Measurements from ENCODE around the gene STYXL2.

Gene STYXL2

DNA sequence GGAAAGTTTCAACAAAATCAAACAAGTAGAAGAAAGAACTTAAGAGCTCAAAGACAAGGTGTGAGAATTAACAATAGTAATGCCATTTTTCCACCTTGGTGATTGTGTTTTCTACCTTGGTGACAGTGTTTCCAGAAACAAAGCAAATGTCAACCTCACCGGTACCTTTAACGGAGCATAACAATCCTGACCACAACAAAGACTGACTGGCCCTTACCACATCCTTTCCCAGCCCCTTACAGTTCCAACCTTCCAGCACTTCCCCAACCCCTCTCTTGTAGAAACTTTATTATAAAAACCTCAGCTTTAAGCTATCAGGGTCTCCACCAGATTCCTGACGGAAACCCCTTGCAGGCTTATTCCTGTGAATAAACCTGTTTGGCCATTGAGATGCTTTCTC is 16.7 kb downstream of the STYXL2 start:
- DNase-seq: peak; percentile 20 to 39

DNA sequence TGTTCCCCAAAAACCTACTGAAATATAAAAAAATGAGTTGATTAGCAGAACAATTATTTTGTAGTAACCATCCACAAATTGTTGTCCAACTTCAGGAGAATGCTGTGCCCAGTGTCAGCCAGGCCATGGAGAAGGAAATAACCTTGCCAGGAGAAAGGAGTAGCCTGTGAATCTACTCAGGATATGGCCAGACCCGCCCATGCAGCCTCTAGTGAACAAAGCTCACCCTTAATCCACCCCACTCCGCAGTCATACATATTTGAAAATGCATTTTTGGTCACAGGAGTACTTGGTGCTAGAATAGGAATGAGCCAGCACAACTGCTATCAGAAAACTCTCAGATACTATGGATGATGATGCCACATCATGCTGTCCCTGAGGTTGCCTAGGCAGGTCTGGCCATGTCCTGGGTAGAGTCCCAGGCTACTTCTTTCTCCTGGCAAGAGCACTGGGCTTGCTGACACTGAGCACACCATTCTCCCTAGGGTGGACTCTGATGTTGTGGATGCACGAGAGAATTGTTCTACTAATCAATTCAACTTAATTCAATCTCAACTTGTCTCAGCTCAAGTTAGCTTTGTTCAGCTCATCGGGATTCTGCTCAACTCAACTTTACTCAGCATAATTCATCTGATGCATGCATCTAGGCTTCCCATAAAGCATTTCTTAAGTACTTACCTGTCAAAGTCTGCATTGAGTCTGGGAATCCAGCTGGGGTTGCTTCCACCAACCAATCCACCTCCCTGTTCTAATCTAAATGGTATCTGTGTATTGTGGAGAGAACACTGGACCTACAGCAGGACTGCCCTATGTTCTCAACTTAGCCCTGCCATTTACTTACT is 18.2 kb downstream of the STYXL2 start:
- no peak for DNase-seq

DNA sequence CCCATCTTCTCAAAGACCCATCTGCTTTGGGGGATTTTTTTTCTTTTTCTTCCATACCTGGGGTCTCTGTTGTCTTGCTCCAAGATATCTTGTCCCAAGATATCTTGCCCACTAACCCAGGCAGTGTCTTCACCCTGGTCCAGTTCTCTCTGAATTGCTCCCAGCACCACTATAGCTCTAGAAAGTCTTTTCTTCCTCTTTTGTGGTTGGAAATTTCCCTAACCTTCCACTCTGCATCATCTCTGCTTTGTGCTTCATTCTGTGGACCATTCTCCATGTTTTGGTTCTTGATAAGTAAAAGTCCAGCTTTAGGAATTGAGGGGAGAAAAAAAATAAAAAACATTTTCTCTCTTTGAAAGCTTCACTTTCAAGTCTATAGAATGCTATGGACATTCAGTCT is 20.9 kb downstream of the STYXL2 start:
- DNase-seq: no peak

DNA sequence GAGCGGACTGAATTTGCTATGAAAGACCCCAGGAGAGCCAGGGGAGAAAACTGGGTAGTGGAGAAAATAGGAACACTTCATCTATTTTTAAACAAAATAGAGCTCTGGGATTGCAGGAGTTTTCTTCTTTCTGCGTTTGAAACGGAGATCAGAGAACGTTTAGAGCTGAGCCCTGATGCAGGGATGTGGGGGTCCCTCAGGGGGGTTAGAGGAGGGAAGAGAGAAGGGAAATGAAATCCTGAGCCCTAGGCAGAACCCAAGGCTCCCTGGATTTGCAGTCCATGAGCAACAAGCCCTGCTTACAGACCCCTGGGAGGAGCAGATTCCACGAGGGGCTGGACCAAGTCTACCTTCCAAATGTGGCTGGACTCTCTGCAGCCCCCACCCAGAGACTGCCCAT is 21.8 kb downstream of the STYXL2 start:
- no peak for DNase-seq

DNA sequence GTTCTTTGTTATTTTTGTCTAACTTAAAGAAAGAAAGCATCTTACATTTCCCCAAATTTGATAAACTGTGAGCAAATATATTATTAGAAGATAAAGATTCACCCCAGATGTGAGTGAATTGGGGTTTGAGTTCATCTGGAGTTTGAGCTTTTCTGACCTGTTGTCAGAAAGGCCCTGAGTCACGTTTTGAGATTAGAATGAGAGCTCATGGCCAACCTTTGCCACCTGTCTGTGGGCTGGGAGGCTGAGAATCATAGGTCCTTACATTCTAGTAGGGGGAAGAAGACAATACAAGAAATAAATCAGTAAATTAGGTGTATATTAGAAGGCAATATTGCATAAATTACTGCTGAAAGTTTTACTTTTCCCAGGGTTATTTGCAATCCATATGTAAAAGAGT is 22.3 kb downstream of the STYXL2 start:
- DNase-seq: no peak

DNA sequence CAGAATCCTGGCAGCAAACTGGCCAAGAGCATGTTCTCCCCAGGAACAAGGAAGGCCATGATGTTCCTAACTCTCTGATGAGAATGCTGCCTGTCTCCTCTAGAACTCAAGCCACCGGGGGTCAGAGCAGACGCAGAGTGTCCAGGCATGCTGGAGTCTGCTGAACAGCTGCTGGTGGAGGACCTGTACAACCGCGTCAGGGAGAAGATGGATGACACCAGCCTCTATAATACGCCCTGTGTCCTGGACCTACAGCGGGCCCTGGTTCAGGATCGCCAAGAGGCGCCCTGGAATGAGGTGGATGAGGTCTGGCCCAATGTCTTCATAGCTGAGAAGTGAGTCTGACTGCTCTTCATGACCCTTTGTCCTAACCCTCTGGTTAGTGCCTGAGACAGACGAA is 23.4 kb downstream of the STYXL2 start:
- DNase-seq: no peak

DNA sequence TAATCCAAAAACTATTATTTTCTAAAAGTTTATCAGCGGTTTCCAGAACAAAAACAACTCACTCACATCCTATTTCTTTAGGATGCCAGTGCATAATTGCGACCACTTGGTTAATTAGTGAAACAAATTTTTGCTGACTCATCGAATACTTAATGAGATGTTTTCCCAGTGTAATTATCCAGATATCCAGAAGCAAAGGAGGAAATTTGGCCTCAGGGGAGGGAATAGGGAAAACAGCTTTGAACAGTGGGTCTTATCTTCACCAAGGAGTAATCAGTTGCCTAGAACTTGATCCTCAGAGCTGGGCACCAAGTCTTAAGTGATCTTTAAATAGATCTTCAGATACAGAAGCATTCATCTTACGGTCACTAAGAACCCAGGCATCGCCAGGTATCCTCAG is 24.3 kb downstream of the STYXL2 start:
- DNase-seq: no peak

DNA sequence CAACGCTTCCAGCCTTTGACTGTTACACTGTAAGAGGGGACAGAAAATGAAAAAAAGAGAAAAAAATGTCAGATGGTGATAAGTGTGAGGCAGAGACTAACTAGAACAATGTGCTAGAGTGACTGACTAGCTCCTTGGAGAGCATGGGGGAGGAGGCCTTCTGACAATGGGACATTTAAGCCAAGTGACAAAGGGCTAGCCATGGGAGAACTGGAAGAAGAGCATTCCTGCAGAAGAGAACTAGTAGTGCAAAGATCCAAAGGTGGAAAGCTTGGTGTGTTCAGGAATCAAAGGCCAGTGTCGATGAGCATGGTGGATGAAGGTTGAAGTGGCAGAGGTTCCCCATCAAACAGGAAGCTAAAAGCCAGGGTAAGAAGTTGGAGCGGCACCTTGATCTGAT is 25.8 kb downstream of the STYXL2 start:
- no peak for DNase-seq

DNA sequence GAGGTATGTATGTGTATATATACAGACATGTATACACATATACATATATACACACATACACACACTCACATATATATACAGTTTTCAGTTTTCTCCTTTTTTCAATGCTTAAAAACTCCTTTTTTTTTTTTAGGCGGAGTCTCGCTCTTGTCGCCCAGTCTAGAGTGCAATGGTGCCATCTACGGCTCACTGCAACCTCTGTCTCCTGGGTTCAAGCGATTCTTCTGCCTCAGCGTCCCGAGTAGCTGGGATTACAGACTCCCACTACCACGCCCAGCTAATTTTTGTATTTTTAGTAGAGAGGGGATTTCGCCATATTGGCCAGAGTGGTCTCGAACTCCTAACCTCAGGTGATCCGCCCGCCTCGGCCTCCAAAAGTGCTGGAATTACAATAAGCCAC is 27.0 kb downstream of the STYXL2 start:
- peak in 1 of 2 donors; percentile 22 for DNase-seq

DNA sequence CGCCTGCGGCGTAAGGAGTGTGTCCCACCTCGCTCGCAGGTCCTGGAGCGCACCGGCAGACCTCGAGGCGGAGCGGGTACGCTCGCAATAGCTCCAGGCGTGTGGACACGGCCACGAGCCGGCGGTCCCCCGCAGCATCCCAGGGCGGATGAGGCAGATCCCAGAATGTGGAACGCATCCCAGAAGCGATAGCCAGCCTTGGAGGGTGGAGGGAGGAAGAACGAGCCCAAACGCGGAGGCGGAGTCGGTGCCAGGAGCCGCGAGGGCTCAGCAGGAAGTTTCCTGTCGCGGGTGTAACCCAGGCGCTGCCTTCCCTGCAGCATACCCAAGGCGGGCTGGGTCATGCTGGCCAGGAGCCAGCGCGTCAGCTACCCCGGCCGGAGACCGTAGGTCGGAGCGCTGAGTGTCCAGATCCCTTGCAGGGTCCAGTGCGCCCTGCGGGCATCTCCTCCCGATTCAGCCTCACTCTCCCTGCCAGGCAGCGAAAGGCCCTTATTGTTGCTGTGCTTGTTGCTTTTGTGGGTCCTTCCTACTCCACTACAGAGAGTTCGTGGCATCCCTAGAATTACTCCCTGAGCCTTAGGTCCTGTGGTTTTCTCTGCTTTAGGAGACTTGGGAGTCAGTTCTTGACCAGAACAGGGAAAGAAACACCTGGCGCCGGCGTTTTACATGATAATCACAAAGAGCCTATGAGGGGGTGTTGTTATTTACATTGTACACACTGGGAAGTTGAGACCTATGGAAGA is 27.7 kb downstream of the STYXL2 start:
- DNase-seq: peak; percentile 24 to 25

DNA sequence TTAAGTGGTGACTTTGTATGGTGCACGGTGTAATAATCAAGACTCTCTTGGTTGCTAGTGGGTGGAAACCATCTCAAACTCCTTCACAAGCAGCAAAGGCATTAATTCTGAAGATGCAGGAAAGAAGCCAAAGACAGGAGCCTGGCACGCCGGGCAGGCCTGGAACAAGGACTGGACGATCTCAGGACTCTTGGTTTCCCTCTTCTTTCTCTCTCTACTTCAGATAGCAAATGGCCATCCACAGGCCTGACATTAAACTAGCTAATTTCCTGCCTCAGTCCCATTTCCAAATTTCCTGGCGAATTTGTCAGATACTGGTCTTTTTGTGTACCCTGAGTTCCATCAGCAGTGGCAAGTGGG is 28.2 kb downstream of the STYXL2 start:
- no peak for DNase-seq

DNA sequence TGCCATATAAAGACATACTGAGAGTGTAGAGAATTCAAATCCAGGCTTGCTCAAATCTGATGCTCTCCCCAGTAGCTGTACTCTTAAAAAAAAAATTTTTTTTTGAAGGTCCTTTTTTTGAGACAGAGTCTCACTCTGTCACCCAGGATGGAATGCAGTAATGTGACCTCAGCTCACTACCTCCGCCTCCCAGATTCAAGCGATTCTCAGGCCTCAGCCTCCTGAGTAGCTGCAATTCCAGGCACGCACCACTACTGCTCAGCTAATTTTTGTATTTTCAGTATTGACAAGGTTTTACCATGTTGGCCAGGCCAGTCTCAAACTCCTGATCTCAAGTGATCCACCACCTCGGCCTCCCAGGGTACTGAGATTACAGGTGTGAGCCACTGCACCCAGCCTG is 28.7 kb downstream of the STYXL2 start:
- no peak for DNase-seq

DNA sequence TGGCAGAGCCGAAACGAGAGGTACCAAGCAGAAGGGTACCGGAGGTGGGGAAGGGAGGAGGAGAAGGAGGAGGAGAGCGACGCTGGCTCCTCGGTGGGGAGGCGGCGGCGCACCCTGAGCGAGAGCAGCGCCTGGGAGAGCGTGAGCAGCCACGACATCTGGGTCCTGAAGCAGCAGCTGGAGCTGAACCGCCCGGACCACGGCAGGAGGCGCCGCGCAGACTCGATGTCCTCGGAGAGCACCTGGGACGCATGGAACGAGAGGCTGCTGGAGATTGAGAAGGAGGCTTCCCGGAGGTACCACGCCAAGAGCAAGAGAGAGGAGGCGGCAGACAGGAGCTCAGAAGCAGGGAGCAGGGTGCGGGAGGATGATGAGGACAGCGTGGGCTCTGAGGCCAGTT is 32.4 kb downstream of the STYXL2 start:
- DNase-seq: no peak

DNA sequence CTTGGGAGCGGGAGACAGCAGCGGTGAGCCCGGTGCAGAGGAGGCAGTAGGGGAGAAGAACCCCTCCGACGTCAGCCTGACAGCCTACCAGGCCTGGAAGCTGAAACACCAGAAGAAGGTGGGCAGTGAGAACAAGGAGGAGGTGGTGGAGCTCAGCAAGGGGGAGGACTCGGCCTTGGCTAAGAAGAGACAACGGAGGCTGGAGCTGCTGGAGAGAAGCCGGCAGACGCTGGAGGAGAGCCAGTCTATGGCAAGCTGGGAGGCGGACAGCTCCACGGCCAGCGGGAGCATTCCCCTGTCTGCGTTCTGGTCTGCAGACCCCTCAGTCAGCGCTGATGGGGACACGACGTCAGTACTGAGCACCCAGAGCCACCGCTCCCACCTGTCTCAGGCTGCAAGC is 32.9 kb downstream of the STYXL2 start:
- DNase-seq: no peak

DNA sequence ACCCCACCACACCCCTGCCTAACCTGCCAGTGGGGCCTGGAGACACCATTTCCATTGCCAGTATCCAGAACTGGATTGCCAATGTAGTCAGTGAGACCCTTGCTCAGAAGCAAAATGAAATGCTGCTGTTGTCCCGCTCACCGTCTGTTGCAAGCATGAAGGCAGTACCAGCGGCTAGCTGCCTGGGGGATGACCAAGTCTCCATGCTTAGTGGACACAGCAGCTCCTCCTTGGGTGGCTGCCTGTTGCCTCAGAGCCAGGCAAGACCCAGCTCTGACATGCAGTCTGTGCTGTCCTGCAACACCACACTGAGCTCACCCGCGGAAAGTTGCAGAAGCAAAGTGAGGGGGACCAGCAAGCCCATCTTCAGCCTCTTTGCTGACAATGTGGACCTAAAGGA is 33.4 kb downstream of the STYXL2 start:
- DNase-seq: no peak

DNA sequence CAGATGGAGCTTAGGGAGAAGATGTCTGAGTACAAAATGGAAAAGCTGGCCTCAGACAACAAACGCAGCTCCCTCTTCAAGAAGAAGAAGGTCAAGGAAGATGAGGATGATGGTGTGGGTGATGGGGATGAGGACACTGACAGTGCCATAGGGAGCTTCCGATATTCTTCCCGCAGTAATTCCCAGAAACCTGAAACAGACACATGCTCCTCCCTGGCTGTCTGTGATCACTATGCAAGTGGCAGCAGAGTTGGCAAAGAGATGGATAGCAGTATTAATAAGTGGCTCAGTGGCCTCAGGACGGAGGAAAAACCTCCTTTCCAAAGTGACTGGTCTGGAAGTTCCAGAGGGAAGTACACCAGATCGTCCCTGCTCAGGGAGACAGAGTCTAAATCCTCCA is 33.8 kb downstream of the STYXL2 start:
- DNase-seq: no peak

DNA sequence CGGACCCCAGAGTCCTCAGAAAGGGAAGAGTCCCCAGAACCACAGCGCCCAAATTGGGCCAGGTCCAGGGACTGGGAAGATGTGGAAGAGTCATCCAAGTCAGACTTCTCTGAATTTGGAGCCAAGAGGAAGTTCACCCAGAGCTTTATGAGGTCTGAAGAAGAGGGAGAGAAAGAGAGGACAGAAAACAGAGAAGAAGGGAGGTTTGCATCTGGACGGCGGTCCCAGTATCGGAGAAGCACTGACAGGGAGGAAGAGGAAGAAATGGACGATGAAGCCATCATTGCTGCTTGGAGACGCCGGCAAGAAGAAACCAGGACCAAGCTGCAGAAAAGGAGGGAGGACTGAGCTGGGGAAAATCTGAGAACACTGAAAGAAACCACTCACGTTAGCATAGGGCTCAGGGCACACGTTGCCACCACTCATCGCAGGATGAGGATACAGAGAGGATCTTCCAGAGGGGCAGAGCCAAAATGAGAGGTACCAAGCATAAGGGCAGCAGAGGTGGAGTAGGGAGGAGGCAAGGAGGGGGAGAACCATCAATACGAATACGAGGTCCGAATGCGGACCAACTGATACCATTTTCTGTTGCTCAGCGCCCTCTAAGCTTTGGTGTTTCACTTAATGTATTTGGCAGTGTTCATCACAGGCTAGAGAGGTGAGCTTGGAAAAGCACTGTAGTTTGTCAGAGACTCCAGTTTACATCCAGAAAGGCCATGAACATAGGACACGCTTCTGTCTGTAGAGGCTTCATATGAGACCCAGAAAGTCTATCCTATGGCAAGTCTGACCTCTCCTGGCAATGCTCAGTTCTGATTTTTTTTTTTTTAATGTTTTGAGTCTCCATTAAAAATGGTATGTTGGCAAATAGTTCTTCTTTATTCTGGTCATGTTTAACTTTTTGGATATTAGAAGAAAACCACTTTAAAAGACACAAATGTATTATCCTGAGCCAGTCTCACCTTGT is 34.7 kb downstream of the STYXL2 start:
- peak in 1 of 2 donors; percentile 11 for DNase-seq

DNA sequence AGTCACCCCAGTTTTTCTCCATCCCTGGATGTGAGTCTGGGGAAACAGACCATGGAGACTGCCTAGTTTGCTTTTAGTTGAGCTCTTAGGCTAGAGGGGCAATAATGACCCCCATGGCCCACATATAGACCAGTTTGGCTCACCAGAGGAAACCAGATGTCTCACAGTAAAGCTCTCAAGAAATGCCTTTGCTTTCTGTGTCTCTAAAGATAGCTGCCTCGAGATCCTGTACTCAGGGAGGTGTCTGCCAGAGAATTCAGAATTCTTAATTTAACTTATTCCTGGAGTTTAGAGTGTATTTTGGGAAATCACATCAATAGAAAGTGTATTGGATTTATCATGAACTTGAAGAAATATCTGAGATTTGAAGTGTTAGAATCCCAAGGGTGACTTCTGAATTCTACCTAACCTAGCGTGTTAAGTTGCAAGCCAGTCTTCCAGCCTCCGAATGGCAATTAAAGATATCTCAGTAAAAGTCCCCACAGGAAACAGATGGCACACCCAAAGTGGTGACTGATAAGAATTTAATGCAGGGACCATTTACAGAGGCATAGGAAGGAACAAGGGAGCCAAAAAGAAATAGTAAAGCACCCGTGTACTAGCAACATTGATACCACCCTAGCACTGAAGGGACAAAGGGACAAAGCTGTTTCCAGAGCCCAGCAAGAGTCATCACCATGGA is 37.1 kb downstream of the STYXL2 start:
- no peak for DNase-seq

DNA sequence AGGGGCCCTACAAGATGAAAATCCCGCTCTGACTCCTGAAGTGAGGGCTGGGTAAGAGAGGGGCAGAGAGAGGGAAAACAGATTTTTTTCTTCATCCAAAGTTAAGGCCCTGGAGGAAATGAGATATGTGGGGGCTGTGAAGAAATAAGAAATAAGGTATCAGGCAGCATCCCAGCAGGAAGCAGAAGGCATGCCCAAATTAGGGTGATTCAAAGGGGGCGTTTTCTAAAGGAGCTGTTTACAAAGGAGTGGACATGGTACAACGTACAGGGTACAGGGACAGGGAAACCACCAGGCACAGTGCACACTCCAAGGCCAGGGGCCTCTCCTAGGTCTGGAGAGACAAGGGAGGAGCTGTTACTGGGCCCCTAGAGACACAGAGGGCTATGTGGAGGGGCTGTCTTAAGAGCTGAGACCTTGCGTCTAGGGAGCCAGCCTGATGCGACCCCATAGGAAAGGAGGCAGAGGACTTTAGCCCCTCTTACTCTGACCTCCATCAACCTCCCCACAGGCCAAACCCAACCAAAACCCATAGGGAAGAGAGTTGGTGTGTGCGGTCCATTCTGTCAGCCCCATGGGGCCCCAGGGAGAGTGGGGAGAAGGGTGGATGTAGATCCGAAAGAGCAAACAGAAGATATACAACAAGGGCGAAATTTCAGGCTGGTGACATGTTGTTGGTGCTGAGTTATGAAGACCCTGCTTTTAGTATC is 38.6 kb downstream of the STYXL2 start:
- no peak for DNase-seq

DNA sequence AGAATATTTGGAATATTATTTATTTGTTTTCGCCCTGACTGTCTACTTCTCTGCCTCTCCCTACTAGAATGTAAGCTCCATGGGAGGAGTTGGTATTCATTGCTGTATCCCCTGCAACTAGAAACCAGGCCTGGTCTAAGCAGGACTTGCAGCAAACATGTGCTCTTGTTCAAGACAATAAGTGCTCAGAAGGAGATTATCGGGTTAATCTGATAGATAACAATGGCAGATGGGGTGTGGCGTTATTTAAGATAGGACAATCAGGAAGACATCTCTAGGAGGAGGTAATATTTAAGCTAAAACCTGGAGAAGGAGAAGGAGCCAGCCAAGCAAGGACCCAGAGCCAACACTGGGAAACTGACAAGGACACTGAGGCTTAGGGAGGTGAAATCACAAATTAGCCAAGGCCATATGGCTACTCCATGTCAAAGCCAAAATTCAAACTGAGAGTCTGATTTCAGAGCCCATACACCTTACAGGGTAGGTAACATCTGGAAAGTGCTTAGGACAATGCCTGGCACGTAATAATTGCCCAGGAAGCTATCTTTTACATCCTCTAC is 41.5 kb downstream of the STYXL2 start:
- no peak for DNase-seq

DNA sequence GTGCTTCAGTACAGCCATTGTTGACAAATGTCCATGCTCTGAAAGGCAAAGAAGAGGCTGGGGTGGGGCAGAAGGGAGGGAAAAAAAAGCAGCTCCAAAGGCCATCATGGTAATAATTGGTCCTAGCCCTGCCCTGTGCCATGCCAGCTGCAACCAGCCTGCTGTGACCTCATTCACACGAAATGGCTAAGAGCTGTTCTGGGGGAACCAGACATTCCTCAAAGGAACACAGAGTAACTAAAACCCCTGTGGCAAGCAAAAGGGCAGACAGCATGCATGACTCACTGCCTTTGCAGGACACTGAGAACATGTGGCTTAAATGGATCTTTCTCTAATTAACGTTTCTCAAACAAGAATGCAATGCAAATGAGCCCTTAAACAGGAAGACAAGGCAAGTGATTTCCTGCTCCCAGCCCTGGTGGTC is 42.3 kb downstream of the STYXL2 start:
- DNase-seq: no peak

DNA sequence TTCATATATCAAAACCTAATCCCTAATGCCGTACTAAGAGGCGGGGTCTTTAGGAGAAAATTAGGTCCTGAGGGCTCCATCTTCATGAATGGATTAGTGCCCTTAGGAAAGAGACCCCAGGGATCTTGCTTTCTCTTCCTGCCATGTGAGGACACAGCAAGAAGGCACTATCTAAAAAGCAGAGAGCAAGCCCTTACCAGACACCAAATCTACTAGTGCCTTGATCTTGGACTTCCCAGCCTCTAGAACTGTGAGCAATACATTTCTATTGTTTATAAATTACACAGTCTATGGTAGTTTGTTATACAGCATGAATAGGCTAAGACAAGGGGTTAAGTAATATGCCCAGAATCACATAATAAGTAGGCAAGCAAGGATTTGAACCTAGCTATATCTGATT is 42.9 kb downstream of the STYXL2 start:
- no peak for DNase-seq
